HG03354 (cell line): ENCODE data around the gene PAPPA.

Source experiments
- ATAC-seq: cut with Tn5 transposase; IDR thresholded peaks from one replicate; pipeline ENCODE4 v1.9.1; 2021; ENCODE audit warnings: mild to moderate bottlenecking; ENCODE audit not compliant: unreplicated experiment, poor library complexity, severe bottlenecking

Gene PAPPA

DNA sequence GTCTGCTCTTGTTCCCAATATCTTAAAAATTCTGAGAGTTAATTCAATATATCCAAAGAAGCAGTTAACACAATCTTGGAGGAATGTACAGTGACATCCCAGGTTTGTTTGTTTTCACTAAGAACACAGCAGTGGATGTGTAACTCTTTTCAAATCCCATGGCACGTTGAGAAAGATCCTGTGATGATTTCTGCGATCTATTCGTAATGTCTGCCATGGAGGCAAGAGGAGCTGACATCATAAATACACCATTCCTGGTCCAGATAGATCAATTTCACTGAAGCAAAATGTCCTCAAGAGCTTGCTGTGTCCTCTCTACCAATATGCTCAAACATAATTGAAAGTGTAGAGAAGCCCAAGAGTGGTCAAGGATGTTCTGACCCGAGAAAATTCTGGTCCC, 280.7 kb downstream of the PAPPA start:
- no peak for ATAC-seq

DNA sequence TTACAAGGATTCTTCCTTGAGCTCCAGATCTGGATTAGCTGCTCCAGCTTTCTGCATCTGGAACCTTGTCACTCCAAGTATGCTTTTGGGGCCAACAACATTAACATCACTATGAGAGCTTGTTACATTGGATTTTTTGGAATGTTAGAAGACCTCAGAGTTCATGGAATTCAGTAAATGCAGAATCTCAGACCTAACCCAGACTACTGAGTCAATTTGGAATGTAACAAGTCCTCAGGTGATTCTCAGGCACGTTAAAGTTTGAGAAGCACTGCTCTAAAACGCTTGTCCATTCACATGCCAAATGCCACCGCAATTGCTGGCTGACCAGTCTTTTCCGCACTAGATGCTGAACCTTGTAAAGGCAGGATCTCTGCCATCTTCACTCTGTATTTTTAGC, 282.1 kb downstream of the PAPPA start:
- ATAC-seq = no peak

DNA sequence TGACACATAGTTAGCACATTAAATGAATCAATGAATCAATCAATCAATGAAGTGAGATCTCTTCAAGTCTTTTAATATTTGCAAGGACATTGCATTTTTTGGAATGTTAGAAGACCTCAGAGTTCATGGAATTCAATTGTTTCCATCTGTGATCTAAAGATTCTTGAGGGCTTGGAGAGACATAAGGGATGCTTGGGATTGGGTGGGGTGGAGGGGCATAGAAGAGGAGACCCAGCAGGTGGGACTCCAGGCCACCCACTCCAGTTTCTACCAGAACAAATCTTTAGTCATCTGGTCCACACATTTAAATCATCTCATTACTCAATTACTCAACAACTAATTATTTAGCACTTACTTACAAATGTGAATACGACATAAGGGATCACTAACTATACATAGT, 282.5 kb downstream of the PAPPA start:
- no peak for ATAC-seq

DNA sequence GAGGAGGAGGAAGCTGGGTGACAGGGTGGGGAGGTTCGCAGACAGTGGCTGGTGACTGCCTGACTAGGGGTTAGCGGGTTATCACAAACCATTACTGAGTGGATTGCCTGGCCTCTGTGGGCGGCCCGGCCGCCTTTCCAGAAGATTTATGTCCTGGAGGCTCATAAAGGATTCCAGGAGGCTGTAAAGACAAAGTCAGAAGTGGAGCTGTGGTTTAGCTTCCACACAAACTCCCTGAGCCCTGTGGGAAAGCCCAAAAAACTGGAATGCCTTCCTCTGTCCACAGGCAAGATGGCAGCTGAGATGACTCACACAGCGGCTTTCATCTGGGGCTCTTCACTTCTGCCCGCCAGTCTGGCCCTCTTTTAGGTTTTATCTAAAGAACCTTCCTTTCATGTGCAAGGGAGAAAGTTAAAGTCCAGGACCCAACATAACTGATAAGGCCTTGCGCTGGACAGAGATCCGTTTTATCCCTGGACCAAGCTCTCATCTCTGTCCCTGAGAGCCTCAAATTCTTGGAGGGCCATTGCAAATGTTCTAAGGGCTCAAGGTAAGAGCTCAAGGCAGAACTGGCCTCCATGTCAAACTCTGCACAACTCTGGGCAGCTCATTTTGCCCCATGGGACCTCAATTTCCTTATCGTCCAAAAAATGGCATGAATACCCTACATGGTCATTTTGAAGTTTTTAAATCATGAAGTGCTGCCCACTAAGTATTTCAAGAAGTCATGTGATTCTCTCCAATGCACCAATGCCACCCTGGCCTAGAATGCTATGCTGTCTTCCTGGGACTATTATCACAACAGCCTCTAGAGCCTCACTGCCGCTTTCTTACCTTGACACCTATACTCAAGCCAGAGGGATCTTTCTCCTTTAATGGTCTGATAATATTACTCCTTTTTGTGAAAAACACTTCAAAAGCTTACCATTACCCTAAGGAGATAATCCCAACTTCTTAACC, 284.1 kb downstream of the PAPPA start:
- ATAC-seq = no peak

DNA sequence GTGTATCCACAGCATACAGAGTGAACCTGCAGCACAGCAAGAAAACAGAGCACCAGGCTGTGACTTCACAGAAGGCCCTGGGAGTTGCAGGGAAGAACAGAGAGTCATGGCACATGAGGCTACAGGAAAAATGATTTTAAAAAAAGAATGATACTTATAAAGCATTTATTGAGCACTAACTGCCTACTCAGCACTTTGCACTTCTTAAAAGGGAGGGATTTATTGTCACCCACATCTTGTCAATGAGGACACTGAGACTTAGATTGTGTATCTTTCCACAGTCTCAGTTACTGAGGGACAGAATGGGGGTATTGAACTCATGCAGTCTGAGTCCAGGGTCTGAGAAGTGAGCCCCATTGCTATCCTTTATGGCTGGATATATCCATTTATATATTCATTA, 288.9 kb downstream of the PAPPA start:
- no peak for ATAC-seq

DNA sequence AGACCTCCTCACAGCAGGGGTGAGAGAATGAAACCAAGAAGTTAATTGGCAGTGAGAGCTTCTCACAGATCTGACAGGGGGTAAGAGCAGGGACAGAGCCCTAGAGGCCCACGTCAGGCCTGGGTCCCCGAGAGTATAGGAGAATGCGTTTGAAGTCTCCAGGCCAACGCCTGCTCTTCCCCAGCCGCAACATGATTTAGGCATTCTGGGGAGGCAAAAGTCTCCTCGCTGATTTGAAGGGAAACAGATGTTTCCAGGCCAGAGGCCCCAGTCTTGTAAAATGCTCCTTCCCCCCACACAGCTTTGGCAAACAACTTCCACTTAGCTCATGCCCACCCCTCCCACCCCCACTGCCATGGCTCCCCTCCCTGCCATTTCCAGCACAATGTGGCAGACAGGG, 294.3 kb downstream of the PAPPA start:
- no peak for ATAC-seq

DNA sequence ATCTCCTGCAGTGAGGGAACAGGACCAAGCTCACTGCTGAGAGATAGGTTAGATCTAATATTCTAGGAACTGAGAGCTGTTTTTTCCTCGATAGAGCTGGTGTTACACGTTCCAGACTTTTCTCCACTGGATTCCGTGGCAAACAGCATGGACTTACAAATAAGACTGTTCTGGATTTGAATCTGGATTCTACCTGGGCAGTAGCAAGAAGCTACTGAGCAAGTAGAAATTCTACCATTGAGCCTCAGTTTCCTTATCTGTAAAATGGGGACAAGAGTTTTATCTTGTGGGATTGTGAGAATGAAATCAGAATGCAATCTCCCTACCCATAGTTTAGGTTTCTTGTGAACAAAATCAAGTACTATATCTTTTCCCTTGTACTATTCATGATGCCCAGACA, 294.8 kb downstream of the PAPPA start:
- no peak for ATAC-seq

DNA sequence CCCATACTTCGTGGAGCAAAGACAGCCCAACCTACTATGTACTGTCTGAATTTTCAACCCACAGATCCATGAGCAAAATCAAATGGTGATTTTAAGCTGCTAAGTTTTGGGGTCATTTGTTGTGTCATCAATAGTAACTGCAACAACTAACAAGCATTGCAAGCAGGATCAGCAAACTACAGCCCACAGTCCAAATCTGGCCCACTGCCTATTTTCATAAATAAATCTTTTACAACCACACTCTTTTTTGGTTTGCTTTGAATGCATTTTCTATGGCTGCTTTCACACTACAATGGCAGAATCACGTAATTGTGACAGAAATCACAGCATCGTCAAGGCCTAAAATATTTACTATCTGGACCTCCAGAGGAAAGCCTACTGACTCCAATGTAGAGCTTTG, 296.4 kb downstream of the PAPPA start:
- no peak for ATAC-seq

DNA sequence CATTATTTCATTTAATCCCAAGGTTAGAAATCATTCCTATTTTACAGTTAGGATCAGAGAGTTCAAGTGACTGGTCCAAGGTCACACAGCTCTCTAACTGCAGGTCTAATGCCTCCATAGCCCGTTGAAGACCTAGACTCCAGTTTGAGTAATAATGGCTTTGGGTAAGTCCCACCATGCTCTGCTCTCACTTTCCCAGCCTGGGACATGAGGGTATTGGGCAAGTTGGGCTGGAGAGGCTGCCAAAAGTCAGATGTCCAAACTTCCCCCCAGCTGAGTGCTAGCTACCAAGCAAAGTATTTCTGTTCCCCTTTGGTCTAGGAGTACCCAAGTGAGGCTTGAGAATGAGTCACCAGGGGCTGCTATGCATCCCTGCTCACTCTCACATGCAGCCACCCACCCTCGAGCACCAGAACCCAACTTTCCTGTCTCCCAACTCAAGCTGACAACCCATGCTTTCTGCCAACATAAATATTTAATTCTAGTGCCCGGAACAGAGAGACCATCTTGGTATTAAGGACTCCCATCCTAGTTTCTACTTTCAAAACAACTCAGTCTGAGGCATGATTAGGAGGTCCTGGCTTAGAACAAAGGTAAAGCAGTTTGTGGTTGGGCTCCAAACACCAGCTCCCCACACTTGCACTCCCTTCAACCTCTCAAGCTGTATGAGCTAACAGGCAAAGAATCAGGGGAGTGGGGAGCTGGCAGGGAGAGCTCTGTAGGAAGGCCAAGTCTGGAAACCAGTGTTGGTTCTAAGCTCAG, 297.0 kb downstream of the PAPPA start:
- peak; percentile 88 for ATAC-seq

DNA sequence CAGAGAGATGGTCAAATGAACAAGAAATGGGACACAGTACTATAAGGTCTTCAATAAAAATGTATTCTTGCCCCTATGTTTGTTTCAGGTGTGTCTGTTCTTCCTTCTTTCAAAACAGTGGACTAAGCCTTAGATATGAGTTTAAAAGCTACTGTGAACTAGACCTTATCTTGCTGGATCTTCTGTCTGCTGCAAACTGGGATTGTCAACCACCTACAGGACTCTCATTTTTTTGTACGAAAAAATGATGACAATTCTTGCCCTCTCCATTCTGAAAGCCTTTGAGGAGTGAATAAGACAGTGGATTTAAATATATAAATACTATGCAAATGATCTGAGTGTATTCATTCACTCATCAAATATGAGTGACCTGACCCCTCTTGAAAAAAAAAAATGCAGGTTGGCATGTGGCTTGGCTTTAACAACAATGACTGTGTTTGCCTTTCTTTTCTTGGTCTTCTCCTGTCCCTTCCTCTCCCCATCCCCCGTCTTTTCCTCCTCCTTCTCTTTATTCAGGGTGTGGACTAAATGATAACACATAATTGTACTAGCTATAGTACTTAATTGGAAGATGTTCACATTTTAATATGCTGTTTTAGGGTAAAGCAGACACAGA, 298.0 kb downstream of the PAPPA start:
- no peak for ATAC-seq
